ENCODE results near the gene SLC19A1. TPM values are rescaled to one million over a fixed set of nuclear protein-coding genes. Genes with fewer than 3 reads are reported as not detected.

Gene SLC19A1
- total RNA-seq, 1 donor from 2014 or later: 4.5 TPM

GRCh38 chr21:45516671-45517151 is 25.5 kb downstream of the SLC19A1 start:
- Histone ChIP-seq H3K36me3 (ENCODE audit: control insufficient read depth, insufficient read depth, low read length) (peaks cover 1% of the 10 kb centered on the region), H3K4me3 (ENCODE audit: low read depth, low read length) (no peak overlapping the region), H3K27me3 (ENCODE audit: control insufficient read depth, insufficient read depth, low read length) (no peaks in the 10 kb centered on the region)
- DNase-seq (ENCODE audit: low read depth) (no peak), FAIRE-seq (no peak)
- TF ChIP-seq, protein P1, sequence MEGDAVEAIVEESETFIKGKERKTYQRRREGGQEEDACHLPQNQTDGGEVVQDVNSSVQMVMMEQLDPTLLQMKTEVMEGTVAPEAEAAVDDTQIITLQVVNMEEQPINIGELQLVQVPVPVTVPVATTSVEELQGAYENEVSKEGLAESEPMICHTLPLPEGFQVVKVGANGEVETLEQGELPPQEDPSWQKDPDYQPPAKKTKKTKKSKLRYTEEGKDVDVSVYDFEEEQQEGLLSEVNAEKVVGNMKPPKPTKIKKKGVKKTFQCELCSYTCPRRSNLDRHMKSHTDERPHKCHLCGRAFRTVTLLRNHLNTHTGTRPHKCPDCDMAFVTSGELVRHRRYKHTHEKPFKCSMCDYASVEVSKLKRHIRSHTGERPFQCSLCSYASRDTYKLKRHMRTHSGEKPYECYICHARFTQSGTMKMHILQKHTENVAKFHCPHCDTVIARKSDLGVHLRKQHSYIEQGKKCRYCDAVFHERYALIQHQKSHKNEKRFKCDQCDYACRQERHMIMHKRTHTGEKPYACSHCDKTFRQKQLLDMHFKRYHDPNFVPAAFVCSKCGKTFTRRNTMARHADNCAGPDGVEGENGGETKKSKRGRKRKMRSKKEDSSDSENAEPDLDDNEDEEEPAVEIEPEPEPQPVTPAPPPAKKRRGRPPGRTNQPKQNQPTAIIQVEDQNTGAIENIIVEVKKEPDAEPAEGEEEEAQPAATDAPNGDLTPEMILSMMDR (IDR thresholded peaks at IDR 0.05; ENCODE audit: insufficient read depth, low read length, severe bottlenecking): no peak

GRCh38 chr21:45516071-45516670 is 26.1 kb downstream of the SLC19A1 start:
- Histone ChIP-seq H3K4me3 (ENCODE audit: low read depth, low read length) (no peak overlapping the region), H3K27me3 (ENCODE audit: control insufficient read depth, insufficient read depth, low read length) (no peaks in the 10 kb centered on the region), H3K36me3 (ENCODE audit: control insufficient read depth, insufficient read depth, low read length) (peaks cover 1% of the 10 kb centered on the region)
- DNase-seq (ENCODE audit: low read depth) (no peak), FAIRE-seq (no peak)
- TF ChIP-seq, protein P1 (IDR thresholded peaks at IDR 0.05; ENCODE audit: insufficient read depth, low read length, severe bottlenecking): no peak

- FAIRE-seq (no peak), DNase-seq (ENCODE audit: low read depth) (no peak)
- TF ChIP-seq, protein P1 (IDR thresholded peaks at IDR 0.05; ENCODE audit: insufficient read depth, low read length, severe bottlenecking): no peak
- H3K36me3 ChIP-seq (ENCODE audit: control insufficient read depth, insufficient read depth, low read length): peaks cover 1% of the 10 kb centered on the region
- no peak overlapping the region for H3K4me3 ChIP-seq (ENCODE audit: low read depth, low read length)
- H3K27me3 ChIP-seq (ENCODE audit: control insufficient read depth, insufficient read depth, low read length): no peaks in the 10 kb centered on the region
Observed at GRCh38 chr21:45515241-45516061, 26.8 kb downstream of the SLC19A1 start.

DNA sequence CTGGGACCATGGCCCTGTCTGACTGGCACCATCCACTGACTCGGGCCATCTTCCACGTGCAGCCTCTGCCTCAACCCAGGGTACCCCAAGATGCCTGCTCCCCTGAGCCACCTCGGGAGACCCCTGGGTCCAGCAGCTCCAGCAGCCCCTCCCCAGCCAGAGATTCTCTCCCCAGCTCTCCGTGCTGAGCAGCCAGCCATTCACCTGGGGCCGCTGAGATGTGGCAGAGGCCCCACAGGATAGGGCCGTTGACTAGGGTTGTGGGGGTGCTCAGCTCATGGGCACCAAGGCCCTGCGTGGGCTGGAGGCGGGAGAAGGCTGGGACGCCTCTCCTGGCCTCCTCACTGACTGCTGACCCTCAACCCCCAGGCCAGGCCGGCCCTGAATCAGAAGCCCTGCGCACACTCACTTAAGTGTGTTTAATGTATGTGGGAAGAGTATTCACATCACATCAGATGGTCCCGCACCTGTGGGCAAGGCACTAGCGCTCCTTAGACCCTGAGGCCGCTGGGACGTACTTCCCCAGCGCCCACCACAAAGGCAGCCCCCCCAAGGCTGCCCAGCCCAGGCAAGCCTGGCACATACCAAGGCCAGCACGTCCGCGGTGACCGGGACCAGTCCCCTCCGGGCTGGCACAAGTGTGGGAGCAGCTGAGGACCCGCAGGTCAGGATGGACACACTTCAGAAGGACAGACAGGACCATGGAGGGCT is 27.8 kb downstream of the SLC19A1 start:
- DNase-seq (ENCODE audit: low read depth) (no peak), FAIRE-seq (no peak)
- Histone ChIP-seq H3K4me3 (ENCODE audit: low read depth, low read length) (no peak overlapping the region), H3K36me3 (ENCODE audit: control insufficient read depth, insufficient read depth, low read length) (peaks cover 1% of the 10 kb centered on the region), H3K27me3 (ENCODE audit: control insufficient read depth, insufficient read depth, low read length) (no peaks in the 10 kb centered on the region)
- TF ChIP-seq, protein P1 (IDR thresholded peaks at IDR 0.05; ENCODE audit: insufficient read depth, low read length, severe bottlenecking): no peak

DNA sequence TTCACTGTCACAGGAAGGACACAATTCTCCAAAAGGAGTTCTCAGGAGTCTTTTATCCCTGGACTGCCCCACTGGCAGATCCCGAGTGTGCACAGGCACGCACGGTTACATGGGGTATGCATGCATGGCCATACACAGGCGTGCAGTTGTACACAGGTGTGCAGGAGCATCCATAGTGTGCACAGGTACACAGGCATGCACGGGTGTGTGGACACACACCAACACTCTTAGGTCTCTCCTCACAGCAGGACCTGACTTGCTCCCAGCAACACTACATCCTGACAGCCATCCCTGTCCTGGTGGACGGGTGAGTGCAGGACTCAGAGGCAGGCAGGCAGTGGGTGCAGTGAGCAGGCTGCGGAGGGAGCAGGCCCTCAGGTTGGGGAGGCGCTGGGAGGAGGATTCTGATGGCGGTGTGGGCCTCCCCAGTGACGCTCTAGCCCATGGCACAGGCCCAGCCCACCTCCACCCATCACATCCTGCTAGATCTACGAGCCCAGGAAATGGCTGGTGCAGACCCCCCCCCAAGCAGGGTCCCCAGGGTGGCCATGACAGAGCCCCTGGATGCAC is 28.4 kb downstream of the SLC19A1 start:
- Histone ChIP-seq H3K27me3 (ENCODE audit: control insufficient read depth, insufficient read depth, low read length) (no peaks in the 10 kb centered on the region), H3K36me3 (ENCODE audit: control insufficient read depth, insufficient read depth, low read length) (peaks cover 1% of the 10 kb centered on the region), H3K4me3 (ENCODE audit: low read depth, low read length) (no peak overlapping the region)
- DNase-seq (ENCODE audit: low read depth): no peak
- no peak for FAIRE-seq
- TF ChIP-seq, protein P1 (IDR thresholded peaks at IDR 0.05; ENCODE audit: insufficient read depth, low read length, severe bottlenecking): no peak

Measured in bronchial epithelial cell (primary cell).